Bronchial epithelial cell (primary cell): ENCODE measurements around the gene CATSPER4. TPM values are rescaled to one million over a fixed set of nuclear protein-coding genes. Genes with fewer than 3 reads are reported as not detected.

Experiments used
- DNase-seq: peaks from one replicate; pipeline ENCODE4 v3.0.0-alpha.2; 2010; ENCODE audit warnings: low read depth
- FAIRE-seq: peaks from 2 replicates; lab custom pipeline; 2011; peaks lifted over from hg19 to GRCh38; lab: Jason Lieb, UNC
- H3K27me3 ChIP-seq: 2 replicates; pipeline ENCODE4 v1.5.1; 2011; ENCODE audit warnings: low read length; ENCODE audit not compliant: control insufficient read depth, insufficient read depth
- H3K36me3 ChIP-seq: 2 replicates; pipeline ENCODE4 v1.5.1; 2011; ENCODE audit warnings: low read length; ENCODE audit not compliant: control insufficient read depth, insufficient read depth
- H3K4me3 ChIP-seq: 2 replicates; pipeline ENCODE4 v1.5.1; 2011; ENCODE audit warnings: mild to moderate bottlenecking, low read depth, low read length, control low read depth
- total RNA-seq: library from RNA; depleted of rRNA; stranded (reverse); fragments of >200 nt; gene quantifications from 2 replicates; pipeline ENCODE4 v1.2.1, GENCODE V29; 2014
- TF ChIP-seq, protein P1 (sequence below): IDR thresholded peaks from 2 replicates; pipeline ENCODE4 v1.5.1; 2011; ENCODE audit warnings: mild to moderate bottlenecking, moderate library complexity, low read length, control low read depth, inconsistent platforms; ENCODE audit not compliant: insufficient read depth, severe bottlenecking

Gene CATSPER4
- total RNA-seq, 1 donor from 2014 or later: under 0.01 TPM

DNA sequence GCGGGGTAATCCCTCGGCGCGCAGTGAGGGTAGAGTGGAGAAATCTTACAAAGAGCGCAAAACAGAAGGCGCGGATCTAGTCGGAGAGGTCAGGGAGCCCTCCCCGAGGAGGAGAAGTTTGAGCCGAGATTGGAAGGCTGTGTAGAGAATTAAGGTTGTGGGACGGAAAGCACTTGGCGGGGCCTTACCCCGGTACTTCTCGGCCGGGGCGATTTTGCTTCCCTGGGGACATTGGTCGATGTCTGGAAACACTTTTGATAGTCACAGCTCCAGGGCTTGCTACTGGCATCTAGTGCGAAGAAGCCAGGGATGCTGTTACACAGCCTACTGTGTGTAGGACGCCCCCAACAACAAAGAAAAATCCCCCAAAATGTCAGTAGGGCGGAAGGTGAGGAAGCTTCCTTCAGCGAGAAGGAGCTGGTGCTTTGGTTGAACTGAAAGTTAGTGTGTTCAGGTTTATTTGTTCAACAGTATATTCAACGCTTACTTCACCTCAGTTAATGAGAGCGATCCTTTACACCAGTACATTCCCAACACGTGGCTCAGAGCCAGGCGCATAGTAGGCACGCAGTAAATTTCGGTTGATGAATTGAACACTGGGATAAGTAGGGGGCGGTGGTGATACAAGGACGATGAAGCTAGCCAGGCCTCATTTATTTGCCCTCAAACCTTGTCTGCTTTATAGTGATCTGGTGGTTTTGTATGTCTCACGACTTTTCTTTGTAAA lies 44.4 kb downstream of the CATSPER4 start:
- Histone ChIP-seq H3K27me3 (no peaks in the 10 kb centered on the region), H3K4me3 (peak overlapping the region; percentile 78), H3K36me3 (no peaks in the 10 kb centered on the region)
- DNase-seq: peak; percentile 27
- TF ChIP-seq, protein P1, sequence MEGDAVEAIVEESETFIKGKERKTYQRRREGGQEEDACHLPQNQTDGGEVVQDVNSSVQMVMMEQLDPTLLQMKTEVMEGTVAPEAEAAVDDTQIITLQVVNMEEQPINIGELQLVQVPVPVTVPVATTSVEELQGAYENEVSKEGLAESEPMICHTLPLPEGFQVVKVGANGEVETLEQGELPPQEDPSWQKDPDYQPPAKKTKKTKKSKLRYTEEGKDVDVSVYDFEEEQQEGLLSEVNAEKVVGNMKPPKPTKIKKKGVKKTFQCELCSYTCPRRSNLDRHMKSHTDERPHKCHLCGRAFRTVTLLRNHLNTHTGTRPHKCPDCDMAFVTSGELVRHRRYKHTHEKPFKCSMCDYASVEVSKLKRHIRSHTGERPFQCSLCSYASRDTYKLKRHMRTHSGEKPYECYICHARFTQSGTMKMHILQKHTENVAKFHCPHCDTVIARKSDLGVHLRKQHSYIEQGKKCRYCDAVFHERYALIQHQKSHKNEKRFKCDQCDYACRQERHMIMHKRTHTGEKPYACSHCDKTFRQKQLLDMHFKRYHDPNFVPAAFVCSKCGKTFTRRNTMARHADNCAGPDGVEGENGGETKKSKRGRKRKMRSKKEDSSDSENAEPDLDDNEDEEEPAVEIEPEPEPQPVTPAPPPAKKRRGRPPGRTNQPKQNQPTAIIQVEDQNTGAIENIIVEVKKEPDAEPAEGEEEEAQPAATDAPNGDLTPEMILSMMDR: peak; percentile 19
- no peak for FAIRE-seq

GRCh38 chr1:26237230-26237966 lies 47.0 kb downstream of the CATSPER4 start:
- peak; percentile 56 for DNase-seq
- Histone ChIP-seq H3K27me3 (no peaks in the 10 kb centered on the region), H3K4me3 (no peak overlapping the region), H3K36me3 (peaks cover 1% of the 10 kb centered on the region)
- FAIRE-seq: no peak
- TF ChIP-seq, protein P1: no peak

DNA sequence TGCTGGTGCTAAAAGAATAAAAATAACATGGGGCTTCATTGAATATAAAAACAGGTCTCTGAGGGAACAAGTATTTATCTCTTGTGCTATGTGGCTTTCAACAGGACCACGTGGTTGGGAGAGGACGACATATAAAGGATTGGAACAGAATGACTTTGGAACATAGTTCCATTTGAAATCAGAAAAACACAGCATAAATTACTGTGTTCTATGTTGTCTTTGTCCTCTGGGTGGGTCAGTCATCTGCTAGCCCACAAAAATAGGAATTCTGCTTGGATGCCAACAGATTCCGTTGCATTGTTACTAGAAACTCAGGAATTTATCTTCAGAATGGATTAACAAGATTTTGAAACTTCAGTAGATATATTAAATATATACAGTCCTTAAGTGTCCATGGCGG lies 49.5 kb downstream of the CATSPER4 start:
- FAIRE-seq: no peak
- H3K36me3 ChIP-seq: peaks cover 3% of the 10 kb centered on the region
- no peak for DNase-seq
- H3K4me3 ChIP-seq: no peak overlapping the region
- TF ChIP-seq, protein P1: no peak
- no peaks in the 10 kb centered on the region for H3K27me3 ChIP-seq

Other genes with a start within 250 kb of the CATSPER4 start
- 11.3 and 20.7 TPM in 2 replicates for gene PAFAH2, start 192.5 kb upstream of the CATSPER4 start, total RNA-seq
- gene EXTL1, start 168.8 kb upstream of the CATSPER4 start, total RNA-seq: not detected in 2 replicates
- gene SLC30A2, start 144.5 kb upstream of the CATSPER4 start, total RNA-seq: 0.13 TPM in 1 of 2 replicates, not detected in the other
- gene TRIM63, start 123.0 kb upstream of the CATSPER4 start, total RNA-seq: 0.13 TPM in 1 of 2 replicates, not detected in the other
- 8.4 and 8.7 TPM in 2 replicates for gene PDIK1L, start 78.8 kb upstream of the CATSPER4 start, total RNA-seq
- not detected in 2 replicates for gene FAM110D, start 31.5 kb upstream of the CATSPER4 start, total RNA-seq
- not detected in 2 replicates for gene C1orf232, start 21.6 kb upstream of the CATSPER4 start, total RNA-seq
- 53.0 and 66.9 TPM in 2 replicates for gene ZNF593, start 20.7 kb upstream of the CATSPER4 start, total RNA-seq
- gene ZNF593OS, start 18.8 kb upstream of the CATSPER4 start, total RNA-seq: not detected in 2 replicates
- gene CNKSR1, start 13.1 kb upstream of the CATSPER4 start, total RNA-seq: 11.8 and 15.8 TPM in 2 replicates
- 8.1 and 8.4 TPM in 2 replicates for gene CEP85, start 43.6 kb downstream of the CATSPER4 start, total RNA-seq
- 14.5 and 28.7 TPM in 2 replicates for gene SH3BGRL3, start 89.5 kb downstream of the CATSPER4 start, total RNA-seq
- 2.6 and 3.1 TPM in 2 replicates for gene UBXN11, start 116.0 kb downstream of the CATSPER4 start, total RNA-seq
- not detected in 2 replicates for gene CD52, start 127.4 kb downstream of the CATSPER4 start, total RNA-seq
- gene CRYBG2, start 163.5 kb downstream of the CATSPER4 start, total RNA-seq: 19.5 and 67.7 TPM in 2 replicates
- gene ZNF683, start 182.1 kb downstream of the CATSPER4 start, total RNA-seq: not detected in 2 replicates
- not detected in 2 replicates for gene LIN28A, start 220.2 kb downstream of the CATSPER4 start, total RNA-seq
- 55.3 and 64.9 TPM in 2 replicates for gene DHDDS, start 241.7 kb downstream of the CATSPER4 start, total RNA-seq